PFSK-1 (cell line): ENCODE measurements around the gene DNAI7.

Experiments used
- SIN3A ChIP-seq: IDR thresholded peaks from 2 replicates; pipeline ENCODE4 v1.6.1; 2012; ENCODE audit warnings: mild to moderate bottlenecking, low read length, moderate library complexity, borderline replicate concordance; ENCODE audit not compliant: insufficient read depth
- TF ChIP-seq, protein P1 (sequence below), 2 experiments: IDR thresholded peaks; 2 replicates each; pipeline versions ENCODE4 v1.6.1 to v1.8.0; 2011 to 2012; ENCODE audit warnings: low read depth in 2 of 2, low read length in 2 of 2, control low read depth in 1 of 2, inconsistent platforms in 1 of 2, mild to moderate bottlenecking in 1 of 2, moderate library complexity in 1 of 2; ENCODE audit not compliant: insufficient read depth in 1 of 2

DNA sequence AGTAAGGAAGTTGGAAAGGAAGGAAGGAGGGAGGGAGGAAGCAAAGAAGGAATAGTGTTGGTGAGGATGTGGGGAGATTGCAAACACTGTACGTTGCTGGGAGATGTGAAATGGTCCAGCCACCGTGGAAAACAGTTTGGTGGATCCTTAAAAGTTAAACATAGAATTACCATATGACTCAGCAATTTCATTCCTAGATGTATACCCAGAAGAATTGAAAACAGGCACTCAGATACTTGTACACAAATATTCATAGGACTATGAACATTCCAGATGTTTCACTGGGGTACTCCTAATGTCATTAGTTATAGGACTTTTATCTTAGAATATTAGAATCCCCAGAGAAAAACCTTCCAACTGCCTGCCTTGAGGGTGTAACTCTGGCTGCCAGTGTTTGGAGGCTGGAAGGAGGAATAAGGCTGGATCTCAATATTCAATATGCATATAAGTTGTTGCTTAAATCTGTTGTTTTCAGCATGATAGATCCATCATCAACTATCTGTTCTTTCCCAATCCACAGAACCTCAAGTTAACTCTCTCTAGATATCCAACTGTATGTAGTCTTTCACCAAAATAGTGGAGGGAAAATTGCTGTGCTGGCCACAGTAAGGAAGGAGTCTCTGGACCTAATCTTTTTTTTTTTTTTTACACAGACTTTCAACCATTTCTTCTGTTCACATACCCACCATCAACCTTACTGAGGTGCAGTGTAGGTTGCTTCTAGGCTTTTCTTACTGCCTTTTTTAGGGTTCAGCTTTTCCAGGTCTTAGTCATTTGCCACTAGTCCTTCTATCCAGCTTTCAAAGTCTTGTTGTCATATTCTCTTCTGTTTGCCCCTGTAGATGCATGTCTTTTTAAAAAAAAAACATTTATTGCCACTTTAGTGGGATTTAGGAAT is 94.5 kb downstream of the DNAI7 start:
- no peak for TF ChIP-seq SIN3A
- TF ChIP-seq, protein P1, sequence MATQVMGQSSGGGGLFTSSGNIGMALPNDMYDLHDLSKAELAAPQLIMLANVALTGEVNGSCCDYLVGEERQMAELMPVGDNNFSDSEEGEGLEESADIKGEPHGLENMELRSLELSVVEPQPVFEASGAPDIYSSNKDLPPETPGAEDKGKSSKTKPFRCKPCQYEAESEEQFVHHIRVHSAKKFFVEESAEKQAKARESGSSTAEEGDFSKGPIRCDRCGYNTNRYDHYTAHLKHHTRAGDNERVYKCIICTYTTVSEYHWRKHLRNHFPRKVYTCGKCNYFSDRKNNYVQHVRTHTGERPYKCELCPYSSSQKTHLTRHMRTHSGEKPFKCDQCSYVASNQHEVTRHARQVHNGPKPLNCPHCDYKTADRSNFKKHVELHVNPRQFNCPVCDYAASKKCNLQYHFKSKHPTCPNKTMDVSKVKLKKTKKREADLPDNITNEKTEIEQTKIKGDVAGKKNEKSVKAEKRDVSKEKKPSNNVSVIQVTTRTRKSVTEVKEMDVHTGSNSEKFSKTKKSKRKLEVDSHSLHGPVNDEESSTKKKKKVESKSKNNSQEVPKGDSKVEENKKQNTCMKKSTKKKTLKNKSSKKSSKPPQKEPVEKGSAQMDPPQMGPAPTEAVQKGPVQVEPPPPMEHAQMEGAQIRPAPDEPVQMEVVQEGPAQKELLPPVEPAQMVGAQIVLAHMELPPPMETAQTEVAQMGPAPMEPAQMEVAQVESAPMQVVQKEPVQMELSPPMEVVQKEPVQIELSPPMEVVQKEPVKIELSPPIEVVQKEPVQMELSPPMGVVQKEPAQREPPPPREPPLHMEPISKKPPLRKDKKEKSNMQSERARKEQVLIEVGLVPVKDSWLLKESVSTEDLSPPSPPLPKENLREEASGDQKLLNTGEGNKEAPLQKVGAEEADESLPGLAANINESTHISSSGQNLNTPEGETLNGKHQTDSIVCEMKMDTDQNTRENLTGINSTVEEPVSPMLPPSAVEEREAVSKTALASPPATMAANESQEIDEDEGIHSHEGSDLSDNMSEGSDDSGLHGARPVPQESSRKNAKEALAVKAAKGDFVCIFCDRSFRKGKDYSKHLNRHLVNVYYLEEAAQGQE (IDR thresholded peaks at IDR 0.05; ENCODE audit: insufficient read depth in 1 of 2, low read depth in 2 of 2, low read length in 2 of 2): no peak
